AG09319 (cell line): ENCODE results near the gene VPS11.

ENCODE experiments used
- DNase-seq: peaks from one replicate; pipeline ENCODE4 v3.0.0-alpha.2; 2010; ENCODE audit warnings: low read depth; ENCODE audit errors: extremely low read depth
- TF ChIP-seq, protein P1 (sequence below): IDR thresholded peaks from 2 replicates; pipeline ENCODE4 v1.5.1; 2011; ENCODE audit warnings: low read depth, mild to moderate bottlenecking, inconsistent platforms, low read length, moderate library complexity

VPS11 gene

GRCh38 chr11:119108857-119109221, 41.2 kb downstream of the VPS11 start:
- TF ChIP-seq, protein P1, sequence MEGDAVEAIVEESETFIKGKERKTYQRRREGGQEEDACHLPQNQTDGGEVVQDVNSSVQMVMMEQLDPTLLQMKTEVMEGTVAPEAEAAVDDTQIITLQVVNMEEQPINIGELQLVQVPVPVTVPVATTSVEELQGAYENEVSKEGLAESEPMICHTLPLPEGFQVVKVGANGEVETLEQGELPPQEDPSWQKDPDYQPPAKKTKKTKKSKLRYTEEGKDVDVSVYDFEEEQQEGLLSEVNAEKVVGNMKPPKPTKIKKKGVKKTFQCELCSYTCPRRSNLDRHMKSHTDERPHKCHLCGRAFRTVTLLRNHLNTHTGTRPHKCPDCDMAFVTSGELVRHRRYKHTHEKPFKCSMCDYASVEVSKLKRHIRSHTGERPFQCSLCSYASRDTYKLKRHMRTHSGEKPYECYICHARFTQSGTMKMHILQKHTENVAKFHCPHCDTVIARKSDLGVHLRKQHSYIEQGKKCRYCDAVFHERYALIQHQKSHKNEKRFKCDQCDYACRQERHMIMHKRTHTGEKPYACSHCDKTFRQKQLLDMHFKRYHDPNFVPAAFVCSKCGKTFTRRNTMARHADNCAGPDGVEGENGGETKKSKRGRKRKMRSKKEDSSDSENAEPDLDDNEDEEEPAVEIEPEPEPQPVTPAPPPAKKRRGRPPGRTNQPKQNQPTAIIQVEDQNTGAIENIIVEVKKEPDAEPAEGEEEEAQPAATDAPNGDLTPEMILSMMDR = no peak
- DNase-seq = no peak

GRCh38 chr11:119109843-119110242, 42.2 kb downstream of the VPS11 start:
- no peak for DNase-seq
- TF ChIP-seq, protein P1 = no peak

DNA sequence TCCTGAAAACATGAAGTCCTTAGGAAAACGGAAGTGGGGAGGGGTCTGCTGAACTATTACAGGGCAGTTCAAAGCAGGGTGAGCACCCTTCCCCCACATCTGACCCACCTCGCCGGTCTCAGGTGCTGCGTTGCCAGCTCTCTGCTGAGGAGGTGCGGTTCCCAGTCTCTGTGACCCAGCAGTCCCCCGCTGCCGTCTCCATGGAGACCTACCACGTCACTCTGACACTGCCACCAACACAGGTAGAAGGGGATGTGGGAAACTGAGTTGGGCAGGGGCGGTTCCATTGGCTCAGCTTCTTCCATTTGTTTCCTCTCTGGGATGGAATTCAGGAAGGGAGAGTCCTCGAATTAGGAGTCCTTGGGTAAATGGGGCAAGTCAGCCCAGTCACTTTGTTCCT, 42.8 kb downstream of the VPS11 start:
- no peak for DNase-seq
- TF ChIP-seq, protein P1 = no peak

GRCh38 chr11:119111361-119111925, 43.8 kb downstream of the VPS11 start:
- TF ChIP-seq, protein P1 = no peak
- DNase-seq = no peak

GRCh38 chr11:119112314-119113020, 44.8 kb downstream of the VPS11 start:
- TF ChIP-seq, protein P1 = no peak
- DNase-seq = no peak

GRCh38 chr11:119113716-119114115, 46.1 kb downstream of the VPS11 start:
- DNase-seq = no peak
- TF ChIP-seq, protein P1 = no peak

DNA sequence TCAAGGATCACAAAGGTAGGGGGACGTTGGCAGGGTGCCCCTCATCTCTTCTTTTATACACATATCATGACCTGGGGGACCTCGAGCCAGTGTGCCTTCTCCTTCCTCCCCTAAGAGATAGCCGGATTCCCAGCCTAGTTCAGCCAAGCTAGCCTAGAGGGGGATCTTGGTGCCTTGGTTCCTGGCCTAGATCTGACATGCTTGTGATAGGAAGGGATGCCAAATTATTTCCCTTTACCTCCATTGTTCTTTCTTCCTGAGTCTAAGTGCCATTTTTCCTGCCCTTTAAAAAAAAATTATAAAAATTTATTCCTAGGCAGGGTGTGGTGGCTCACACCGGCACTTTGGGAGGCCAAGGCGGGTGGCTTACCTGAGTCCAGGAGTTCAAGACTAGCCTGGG, 46.7 kb downstream of the VPS11 start:
- DNase-seq = no peak

More for the DNA sequence above, 46.7 kb downstream of the VPS11 start:
- TF ChIP-seq, protein P1 = no peak
